ENCODE results near the gene ZRANB3. TPM values are rescaled to one million over a fixed set of nuclear protein-coding genes. Genes with fewer than 3 reads are reported as not detected.

The ZRANB3 gene
- total and polyA plus RNA-seq, 2 of the 13 experiments (the other 11 are each of a cell fraction or from before 2014, with no cell fraction given), result 5.8 to 25.2 TPM

DNA sequence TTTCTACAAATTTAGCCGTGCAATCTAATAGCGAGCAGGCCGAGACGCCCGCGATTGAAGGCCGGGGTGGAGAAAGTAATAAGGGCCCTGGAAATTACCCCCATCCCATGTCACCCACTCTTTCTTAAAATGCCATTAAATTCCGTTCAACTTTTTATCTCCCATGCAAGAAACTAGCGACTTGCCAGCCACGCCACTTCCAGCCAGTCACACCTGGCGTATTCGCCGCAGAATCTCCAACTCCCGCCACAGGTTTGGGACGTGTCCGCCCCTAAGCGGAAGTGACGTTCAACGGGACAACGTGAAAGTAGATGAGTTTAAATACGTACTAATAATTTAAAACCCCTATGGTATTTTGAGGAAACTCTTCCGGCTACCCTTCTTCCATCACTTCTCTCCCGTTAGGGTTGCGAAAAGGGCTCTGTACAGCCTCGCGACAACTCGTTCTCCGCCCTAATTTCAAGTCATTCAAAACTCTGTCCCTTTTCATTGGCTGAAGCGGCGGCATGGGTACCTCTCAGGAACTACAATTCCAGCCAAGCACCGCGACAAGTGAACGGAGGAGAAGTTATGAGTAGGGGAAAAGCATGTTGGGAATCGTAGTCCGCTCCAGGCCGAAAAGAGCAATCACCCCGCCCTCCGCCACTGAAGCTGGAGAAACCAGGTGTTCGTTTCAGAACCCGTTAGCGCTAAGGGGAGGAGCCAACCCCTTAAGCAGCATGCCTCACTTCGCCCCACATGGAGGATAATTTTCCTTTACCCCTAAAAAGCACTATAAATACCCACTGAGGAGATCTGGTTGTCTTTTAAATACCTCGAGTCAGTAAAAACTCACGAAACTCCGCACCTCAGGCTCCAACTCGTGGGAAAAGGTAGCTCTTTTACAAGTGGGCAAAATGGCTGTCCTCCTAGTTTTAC, at the start of gene ZRANB3 (continued):
- no peak for TF ChIP-seq ARHGAP35 (CRISPR knock-in tag; IDR thresholded peaks at IDR 0.05; ENCODE audit: borderline replicate concordance)
- no peak for TF ChIP-seq ZNF614 (CRISPR knock-in tag; IDR thresholded peaks at IDR 0.05; ENCODE audit: borderline replicate concordance)
- TF ChIP-seq ZNF432 (CRISPR knock-in tag; IDR thresholded peaks at IDR 0.05; ENCODE audit: borderline replicate concordance), result no peak
- peak; percentile 92 for TF ChIP-seq E2F5 (CRISPR knock-in tag; conservative IDR thresholded peaks at IDR 0.05)
- peak; percentile 63; the same call in 1 of the 2 replicates for TF ChIP-seq ZNF547 (CRISPR knock-in tag; IDR thresholded peaks at IDR 0.05)
- TF ChIP-seq KLF6 (CRISPR knock-in tag; IDR thresholded peaks at IDR 0.05), result peak; percentile 62; the same call in 1 of the 2 replicates
- peak; percentile 49; the same call in 1 of the 2 replicates for TF ChIP-seq CHD4 (IDR thresholded peaks at IDR 0.05; ENCODE audit: borderline replicate concordance, low read length)
- no peak for TF ChIP-seq BRCA1 (CRISPR knock-in tag; IDR thresholded peaks at IDR 0.05)
- TF ChIP-seq KDM5B (CRISPR knock-in tag; IDR thresholded peaks at IDR 0.05; ENCODE audit: borderline replicate concordance), result peak; percentile 64; the same call in 1 of the 2 replicates
- no peak for TF ChIP-seq ZNF83 (CRISPR knock-in tag; IDR thresholded peaks at IDR 0.05; ENCODE audit: borderline replicate concordance)
- no peak; the same call in none of the 2 replicates for TF ChIP-seq YEATS2 (CRISPR knock-in tag; IDR thresholded peaks at IDR 0.05; ENCODE audit: borderline replicate concordance)
- TF ChIP-seq ISL2 (CRISPR knock-in tag; IDR thresholded peaks at IDR 0.05), result peak; percentile 6; the same call in 1 of the 2 replicates
- TF ChIP-seq ZMYM3 (CRISPR knock-in tag; IDR thresholded peaks at IDR 0.05), result no peak
- TF ChIP-seq SETDB1 (CRISPR knock-in tag; IDR thresholded peaks at IDR 0.05; ENCODE audit: borderline replicate concordance), result no peak
- TF ChIP-seq HOXA5 (CRISPR knock-in tag; IDR thresholded peaks at IDR 0.05), result peak; percentile 38; the same call in 1 of the 2 replicates
- TF ChIP-seq, protein P1, sequence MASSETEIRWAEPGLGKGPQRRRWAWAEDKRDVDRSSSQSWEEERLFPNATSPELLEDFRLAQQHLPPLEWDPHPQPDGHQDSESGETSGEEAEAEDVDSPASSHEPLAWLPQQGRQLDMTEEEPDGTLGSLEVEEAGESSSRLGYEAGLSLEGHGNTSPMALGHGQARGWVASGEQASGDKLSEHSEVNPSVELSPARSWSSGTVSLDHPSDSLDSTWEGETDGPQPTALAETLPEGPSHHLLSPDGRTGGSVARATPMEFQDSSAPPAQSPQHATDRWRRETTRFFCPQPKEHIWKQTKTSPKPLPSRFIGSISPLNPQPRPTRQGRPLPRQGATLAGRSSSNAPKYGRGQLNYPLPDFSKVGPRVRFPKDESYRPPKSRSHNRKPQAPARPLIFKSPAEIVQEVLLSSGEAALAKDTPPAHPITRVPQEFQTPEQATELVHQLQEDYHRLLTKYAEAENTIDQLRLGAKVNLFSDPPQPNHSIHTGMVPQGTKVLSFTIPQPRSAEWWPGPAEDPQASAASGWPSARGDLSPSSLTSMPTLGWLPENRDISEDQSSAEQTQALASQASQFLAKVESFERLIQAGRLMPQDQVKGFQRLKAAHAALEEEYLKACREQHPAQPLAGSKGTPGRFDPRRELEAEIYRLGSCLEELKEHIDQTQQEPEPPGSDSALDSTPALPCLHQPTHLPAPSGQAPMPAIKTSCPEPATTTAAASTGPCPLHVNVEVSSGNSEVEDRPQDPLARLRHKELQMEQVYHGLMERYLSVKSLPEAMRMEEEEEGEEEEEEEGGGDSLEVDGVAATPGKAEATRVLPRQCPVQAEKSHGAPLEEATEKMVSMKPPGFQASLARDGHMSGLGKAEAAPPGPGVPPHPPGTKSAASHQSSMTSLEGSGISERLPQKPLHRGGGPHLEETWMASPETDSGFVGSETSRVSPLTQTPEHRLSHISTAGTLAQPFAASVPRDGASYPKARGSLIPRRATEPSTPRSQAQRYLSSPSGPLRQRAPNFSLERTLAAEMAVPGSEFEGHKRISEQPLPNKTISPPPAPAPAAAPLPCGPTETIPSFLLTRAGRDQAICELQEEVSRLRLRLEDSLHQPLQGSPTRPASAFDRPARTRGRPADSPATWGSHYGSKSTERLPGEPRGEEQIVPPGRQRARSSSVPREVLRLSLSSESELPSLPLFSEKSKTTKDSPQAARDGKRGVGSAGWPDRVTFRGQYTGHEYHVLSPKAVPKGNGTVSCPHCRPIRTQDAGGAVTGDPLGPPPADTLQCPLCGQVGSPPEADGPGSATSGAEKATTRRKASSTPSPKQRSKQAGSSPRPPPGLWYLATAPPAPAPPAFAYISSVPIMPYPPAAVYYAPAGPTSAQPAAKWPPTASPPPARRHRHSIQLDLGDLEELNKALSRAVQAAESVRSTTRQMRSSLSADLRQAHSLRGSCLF (CRISPR knock-in tag; IDR thresholded peaks at IDR 0.05; ENCODE audit: borderline replicate concordance), result no peak
- no peak for TF ChIP-seq ZNF121 (CRISPR knock-in tag; IDR thresholded peaks at IDR 0.05)
- TF ChIP-seq CBX2 (IDR thresholded peaks at IDR 0.05; ENCODE audit: low read depth, low read length), result no peak
- TF ChIP-seq CBX2 (CRISPR knock-in tag; IDR thresholded peaks at IDR 0.05; ENCODE audit: low read depth), result no peak
- 0 out of 2 replicates have a peak, but pooled peaks have one; percentile 7 for TF ChIP-seq AKAP8 (CRISPR knock-in tag; IDR thresholded peaks at IDR 0.05)
- TF ChIP-seq, protein P2, sequence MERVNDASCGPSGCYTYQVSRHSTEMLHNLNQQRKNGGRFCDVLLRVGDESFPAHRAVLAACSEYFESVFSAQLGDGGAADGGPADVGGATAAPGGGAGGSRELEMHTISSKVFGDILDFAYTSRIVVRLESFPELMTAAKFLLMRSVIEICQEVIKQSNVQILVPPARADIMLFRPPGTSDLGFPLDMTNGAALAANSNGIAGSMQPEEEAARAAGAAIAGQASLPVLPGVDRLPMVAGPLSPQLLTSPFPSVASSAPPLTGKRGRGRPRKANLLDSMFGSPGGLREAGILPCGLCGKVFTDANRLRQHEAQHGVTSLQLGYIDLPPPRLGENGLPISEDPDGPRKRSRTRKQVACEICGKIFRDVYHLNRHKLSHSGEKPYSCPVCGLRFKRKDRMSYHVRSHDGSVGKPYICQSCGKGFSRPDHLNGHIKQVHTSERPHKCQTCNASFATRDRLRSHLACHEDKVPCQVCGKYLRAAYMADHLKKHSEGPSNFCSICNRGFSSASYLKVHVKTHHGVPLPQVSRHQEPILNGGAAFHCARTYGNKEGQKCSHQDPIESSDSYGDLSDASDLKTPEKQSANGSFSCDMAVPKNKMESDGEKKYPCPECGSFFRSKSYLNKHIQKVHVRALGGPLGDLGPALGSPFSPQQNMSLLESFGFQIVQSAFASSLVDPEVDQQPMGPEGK (CRISPR knock-in tag; IDR thresholded peaks at IDR 0.05), result no peak; the same call in 1 of the 2 replicates
- 0 out of 2 replicates have a peak, but pooled peaks have one; percentile 40 for TF ChIP-seq ZFP90 (CRISPR knock-in tag; IDR thresholded peaks at IDR 0.05; ENCODE audit: borderline replicate concordance)

Data from HepG2 (cell line).